GM18526 (cell line): ENCODE results near the gene HMCN1.

Source experiments
- POLR2A ChIP-seq: IDR thresholded peaks from 3 replicates; pipeline ENCODE4 v1.6.1; 2011; ENCODE audit not compliant: insufficient read length; ENCODE audit errors: extremely low read depth

HMCN1 gene

DNA sequence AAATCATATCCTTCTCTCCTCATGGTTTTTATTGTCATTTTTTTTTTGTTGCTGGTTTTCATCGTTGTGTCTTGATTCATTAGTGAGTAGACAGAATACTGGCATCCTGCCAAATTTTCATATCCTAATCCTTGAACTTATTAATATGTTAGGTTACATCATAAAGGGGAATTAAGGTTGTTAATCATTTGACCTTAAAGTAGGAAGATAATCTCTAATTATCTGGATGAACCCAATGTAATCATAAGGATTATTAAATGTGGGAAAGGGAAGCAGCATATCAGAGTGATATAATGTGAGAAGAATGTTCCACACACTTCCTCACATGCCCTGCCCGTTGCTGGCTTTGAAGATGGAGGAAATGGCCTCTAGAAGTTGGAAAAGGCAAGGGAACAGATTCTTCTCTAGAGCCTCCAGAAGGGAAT lies 299.7 kb downstream of the HMCN1 start:
- TF ChIP-seq POLR2A, result no peak

GRCh38 chr1:186042230-186042629 lies 308.0 kb downstream of the HMCN1 start:
- no peak for TF ChIP-seq POLR2A

DNA sequence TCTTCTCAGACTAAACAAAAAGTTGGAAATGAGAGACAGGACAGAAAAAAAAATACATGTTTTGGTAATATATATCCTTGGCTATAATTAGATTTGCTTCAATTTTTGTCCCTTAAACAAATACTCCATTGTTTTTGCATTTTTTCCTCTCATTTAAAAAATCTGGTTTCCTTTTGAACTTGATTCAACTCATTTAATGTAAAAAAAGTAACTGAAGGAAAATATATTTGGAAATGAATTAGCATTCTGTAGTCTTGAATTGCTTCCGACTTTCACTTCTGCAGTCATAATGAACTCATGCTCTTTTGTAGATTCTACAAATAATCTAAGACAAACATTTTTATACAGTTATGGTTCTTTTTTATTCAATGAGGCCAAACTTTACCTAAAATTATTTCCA lies 309.1 kb downstream of the HMCN1 start:
- TF ChIP-seq POLR2A, result no peak

GRCh38 chr1:186044079-186044685 lies 310.0 kb downstream of the HMCN1 start:
- no peak for TF ChIP-seq POLR2A

DNA sequence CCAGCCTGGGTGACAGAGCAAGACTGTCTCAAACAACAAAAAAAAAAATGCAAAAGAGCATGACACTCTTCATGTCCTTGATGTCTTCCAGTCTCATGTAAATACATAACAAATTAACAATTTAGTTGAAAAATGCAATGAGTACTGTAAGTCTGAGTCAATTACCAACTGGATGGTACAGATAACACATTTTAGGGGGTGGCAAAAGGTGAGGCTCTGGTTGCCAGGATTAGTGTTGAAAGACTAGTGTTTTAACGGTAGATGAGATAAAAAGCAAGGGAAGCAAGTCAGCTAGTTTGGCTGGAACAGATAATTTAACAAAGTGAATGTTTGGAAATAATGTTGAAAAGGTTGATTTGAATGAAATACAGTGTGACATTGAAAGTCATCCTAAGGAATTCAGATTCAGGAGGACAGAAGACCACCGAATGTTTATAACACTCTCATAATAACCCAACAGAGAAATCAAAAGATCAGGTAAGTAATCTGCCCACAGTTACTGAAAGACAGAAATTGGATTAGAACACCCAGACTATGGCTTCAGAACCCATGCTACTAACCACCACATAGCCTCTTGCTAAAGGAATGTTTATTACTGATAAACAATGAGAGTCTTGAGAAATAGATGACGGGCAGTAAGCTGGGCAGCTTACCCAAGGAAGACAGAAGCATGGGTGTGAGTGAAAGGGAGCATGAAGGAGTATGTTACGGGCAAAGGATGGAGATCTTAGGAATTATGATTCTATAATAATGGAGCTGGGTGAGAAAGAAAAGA lies 312.4 kb downstream of the HMCN1 start:
- TF ChIP-seq POLR2A, result no peak

DNA sequence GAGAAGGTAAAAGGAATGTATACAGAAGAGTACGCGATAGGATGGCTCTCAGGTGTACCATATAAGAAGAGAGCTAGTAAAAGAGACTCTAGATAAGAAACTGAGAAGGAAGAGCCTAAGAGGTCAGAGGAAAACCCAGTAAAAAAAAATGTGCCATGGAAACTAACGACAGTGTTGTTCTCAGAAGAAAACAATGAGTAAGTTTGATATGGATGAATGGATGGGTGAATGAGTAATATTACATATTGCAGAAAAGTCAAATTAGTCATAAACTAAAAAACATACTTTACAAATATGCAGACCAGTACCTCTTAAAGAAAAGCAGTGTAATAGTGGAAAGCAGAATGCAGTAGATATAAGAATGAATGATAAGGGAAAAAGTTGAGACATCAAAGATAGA lies 316.2 kb downstream of the HMCN1 start:
- no peak for TF ChIP-seq POLR2A

DNA sequence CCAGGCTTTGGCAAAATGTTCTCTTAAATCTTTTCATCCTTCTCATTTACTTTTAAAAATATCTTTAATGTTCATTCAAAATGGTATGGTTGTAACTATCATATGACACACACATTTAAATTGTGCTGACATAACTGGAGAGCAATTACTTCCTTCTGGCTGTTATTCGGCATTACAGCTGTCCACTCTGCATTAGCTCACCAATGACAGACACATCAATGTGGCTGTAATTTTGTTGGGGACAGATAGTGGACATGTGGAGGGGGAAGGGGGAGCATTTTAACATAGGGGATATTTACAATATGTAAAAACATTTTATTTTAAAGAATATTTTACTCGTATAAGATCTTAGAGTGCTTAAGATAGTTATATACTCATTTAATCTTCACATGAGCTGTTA lies 319.8 kb downstream of the HMCN1 start:
- TF ChIP-seq POLR2A, result no peak

DNA sequence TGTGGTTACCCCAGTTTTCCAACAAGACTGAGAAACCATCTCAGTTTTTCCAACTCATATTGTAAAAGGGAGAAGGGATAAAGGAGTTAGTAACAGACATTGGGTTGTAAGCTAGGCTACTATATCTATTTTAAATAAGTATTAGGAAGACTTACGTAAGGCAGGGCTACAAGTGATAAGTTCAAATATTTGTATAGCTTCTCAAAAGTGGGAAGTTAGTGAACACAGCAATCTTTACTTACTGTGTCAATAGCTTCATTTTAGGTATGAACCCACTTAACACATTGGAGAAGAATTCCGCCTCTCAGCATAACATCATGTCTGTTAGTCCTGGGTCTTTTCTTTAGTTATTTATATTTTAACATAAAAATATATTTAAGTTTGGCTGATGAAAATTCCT lies 320.7 kb downstream of the HMCN1 start:
- no peak for TF ChIP-seq POLR2A

DNA sequence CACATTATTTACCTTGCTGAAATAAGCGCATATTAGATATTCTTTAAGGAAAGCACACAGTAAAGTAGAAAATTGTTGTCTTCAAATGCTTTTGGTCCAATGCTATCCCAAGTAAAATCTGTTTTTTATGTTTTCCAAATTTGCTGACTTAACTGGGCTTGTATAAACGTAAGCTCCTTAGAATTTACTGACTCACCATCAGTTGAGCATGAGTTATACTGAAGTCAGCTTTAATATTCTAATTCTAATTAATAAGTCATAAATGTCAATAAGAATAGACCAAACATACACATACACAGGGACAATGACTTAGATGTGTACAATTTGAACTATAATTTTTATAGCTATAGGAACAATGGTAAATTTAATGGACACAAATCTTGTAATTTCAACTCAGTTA lies 321.7 kb downstream of the HMCN1 start:
- no peak for TF ChIP-seq POLR2A

DNA sequence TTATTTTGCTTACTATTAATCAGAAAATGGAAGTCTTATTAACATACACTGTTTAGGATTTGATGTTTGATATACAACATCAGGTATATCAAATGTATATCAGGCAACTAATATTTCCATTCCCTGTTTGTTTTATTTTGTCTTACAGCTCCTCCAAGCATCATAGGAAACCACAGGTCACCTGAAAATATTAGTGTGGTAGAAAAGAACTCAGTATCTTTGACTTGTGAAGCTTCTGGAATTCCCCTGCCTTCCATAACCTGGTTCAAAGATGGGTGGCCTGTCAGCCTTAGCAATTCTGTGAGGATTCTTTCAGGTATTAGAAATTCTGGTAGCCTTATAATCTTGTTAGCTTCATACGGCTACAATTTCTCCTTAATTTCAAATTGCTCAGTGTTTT lies 322.9 kb downstream of the HMCN1 start:
- TF ChIP-seq POLR2A, result no peak

GRCh38 chr1:186059311-186059710 lies 325.1 kb downstream of the HMCN1 start:
- no peak for TF ChIP-seq POLR2A

DNA sequence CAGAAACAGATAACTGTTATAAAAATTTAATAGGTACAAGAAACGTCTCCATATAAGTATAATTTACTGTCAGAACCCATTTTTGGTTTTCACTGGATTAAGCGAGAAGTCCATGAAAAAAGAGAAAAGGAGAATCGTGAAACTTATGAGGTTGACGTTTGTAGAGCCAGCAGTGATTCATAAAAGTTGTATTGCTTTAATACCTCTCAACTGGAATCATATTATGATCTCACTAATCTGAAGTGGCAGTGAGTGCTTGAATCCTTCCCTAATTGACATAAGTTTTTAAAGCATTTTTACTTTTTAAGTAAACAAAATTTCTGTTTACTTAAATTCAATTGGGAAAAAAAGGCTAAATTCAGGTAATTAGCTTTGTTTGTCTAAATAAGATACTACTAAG lies 325.6 kb downstream of the HMCN1 start:
- no peak for TF ChIP-seq POLR2A

- TF ChIP-seq POLR2A, result no peak
Observed at GRCh38 chr1:186060226-186060625, 326.0 kb downstream of the HMCN1 start.

GRCh38 chr1:186063091-186063657 lies 329.0 kb downstream of the HMCN1 start:
- no peak for TF ChIP-seq POLR2A

DNA sequence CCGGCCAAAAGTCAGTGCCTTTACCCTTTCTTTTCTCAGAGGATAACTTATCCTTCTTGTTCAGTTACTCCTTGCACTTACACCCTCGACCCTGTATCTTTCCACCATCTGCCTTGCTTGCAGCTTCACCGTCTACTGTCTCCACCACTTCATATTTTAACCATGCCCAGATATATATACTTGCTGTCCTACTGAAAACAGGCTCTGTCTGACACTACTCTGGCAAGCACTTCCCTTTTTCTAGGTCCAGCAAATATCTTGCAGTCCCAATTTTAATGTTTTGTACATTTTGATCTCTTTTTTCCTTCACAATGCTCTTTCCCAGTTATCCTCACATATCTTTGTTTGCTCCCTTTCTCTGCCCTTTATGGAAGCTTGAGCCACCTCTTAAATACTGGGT lies 332.2 kb downstream of the HMCN1 start:
- no peak for TF ChIP-seq POLR2A

DNA sequence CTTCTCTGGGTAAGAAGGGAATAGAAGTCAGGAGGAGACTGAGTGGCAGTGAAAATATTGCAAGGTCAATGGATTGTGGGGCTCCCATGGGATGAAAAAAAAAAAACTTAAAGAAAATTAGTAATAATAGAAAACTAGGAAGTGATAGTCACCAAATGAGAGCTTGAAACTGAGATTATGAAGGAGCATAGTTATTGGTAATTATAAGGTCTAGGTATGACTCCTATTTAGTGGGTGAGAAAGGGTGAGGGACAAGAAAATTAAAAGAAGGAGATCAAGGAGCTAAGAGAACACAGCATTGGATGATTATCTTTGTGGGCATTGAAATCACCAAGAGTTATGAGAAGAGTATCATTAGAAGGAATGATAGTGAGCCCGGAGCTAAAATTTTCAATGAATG lies 339.5 kb downstream of the HMCN1 start:
- no peak for TF ChIP-seq POLR2A

DNA sequence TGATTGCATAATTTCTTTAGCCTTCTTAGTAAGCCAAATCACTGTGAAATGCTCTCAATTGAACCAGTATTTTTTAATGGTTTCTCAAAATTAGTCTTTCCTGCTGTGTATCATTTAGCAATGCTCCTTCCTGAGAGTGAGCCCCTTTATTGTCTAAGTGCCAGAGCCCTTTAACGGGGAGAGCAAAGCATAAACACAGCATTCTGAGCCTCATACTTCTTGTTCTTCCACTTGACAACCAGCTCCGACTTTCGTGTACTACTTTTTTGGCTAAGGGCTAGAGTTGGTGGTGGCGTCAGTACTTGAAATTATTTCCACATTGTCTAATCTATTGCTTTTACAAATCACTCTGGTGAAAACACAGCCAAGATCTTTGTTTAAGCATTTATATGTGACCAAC lies 341.8 kb downstream of the HMCN1 start:
- TF ChIP-seq POLR2A, result no peak

- TF ChIP-seq POLR2A, result no peak
Observed at GRCh38 chr1:186078245-186078644, 344.1 kb downstream of the HMCN1 start.
